Uterine smooth muscle cell (primary cell): Measurements from ENCODE around the gene STYK1. TPM values are rescaled to one million over a fixed set of nuclear protein-coding genes. Genes with fewer than 3 reads are reported as not detected.

ENCODE experiments used
- total RNA-seq: library from RNA; depleted of rRNA; stranded (reverse); fragments of >200 nt; gene quantifications from 2 replicates; pipeline ENCODE4 v1.2.3, GENCODE V29; 2014

Gene STYK1, protein sequence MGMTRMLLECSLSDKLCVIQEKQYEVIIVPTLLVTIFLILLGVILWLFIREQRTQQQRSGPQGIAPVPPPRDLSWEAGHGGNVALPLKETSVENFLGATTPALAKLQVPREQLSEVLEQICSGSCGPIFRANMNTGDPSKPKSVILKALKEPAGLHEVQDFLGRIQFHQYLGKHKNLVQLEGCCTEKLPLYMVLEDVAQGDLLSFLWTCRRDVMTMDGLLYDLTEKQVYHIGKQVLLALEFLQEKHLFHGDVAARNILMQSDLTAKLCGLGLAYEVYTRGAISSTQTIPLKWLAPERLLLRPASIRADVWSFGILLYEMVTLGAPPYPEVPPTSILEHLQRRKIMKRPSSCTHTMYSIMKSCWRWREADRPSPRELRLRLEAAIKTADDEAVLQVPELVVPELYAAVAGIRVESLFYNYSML
- 0.25 and 0.66 TPM in 2 replicates for total RNA-seq

DNA sequence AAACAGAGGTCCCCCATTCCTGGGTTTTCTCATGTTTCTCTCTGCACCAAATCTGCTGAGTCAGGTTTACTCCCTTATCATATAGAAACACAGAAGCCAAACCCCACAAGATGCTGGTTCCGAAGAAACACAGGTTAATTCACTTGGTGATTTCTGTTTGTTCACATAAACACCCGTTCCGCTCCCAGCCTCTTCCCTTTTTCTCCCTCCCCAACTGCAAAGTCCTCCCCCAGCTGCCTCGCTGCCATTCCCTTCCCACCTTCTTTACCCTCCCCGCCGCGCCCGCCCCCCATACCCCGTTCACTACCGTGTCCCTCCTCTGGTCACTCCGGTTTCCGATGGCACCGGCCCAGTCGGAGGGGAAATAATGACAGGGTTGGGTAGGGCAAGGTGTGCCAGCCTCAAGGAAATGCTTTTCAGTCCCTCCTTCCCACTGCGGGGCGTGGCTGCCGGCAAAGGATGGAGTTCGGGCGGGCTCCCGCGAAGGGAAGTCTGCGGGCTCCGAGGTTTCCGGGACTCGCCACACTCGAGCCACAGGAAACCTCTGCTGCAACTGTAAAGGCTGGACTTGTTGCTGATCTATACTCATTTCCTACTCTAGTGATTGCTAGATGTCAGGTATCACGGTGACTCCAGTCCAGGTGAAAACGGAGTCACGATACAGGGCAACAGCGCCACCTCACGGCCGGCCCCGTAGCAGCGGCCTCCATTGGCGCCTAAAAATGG is at the start of gene STYK1:
Gene STYK1, minus strand, starts transcription at position 394 of the 726 bp plus-strand sequence. CDS start 39,434 bp downstream, outside the sequence.

DNA sequence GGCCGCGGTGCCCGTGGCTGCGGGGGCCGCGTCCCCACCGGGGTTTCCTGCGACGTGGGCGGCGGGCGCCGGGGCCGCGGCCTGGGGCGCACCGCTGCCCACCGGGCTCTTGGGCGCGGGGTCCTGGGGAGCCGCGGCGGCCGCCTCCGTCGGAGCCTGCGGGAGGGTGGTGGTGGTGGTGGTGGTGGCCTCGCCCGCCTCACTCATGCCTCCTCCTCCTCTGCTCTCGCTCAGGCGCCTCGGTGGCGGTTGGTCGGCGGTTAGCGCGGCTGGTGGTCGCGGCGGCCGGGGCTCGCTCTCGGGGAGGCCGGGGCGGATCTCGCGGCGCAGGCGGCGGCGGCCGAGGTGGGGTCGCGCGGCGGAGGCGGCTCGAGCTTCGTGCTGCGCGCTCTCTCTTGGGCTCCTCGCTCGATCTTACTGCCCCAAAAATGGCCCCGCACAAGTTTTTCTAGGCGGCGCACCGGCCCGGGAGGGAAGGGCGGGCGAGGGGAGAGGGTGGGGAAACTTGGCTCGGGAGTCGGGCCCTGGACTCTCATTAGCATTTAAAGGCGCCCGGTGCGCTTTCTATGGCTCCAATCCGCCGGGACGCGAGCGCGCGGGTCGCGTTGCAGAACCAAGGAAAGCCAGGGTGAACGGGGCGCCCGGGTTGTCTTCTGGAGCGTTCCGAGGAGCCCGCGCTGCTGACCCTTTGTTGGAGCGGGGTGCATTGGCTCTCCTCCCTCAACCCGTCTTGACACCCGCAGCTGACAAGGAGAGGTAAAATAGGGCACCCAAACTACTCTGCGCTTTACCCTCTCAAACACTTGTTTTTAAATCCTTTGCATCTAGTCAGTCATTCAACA is 49.3 kb upstream of the STYK1 start, which contains the start of gene YBX3:
Gene YBX3, minus strand, starts transcription at position 419 of the 842 bp plus-strand sequence. Its CDS starts 212 bp downstream, at position 207.

DNA sequence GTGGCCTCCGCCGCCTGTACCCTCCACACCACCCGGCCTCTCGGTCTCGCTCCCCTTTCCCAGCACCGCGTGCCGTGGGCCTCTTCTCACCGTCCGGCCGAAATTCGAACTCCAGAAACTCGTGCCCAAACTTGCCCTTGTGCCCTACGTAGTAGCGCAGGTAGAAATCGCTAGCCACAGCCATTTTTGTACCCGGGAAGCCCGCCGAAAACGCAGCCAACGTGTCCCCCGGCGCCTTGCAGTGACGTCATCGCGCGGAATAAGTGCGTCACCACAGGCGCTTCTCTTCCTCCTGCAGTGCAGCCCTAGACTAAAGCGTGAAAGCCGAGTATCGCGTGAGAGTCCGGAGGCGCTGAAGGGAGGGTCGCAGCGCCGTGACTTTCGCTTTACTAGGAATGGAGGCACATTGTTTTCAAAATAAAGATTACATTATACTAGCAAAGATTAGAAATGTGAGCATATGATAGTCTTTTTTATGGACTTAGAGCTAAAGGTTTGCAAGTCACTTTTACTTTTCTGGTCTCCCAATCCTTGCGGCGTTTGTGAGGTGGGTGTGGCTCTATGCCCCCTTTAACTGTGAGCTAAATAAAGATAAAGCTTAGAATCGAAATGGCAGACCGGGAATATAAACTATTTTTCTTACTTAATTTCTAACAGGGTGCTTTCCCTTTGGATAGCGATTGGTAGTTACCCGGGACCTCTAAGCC is 60.4 kb downstream of the STYK1 start, which contains the start of gene MAGOHB:
Gene MAGOHB, minus strand, starts transcription at position 261 of the 707 bp plus-strand sequence. Its CDS starts 77 bp downstream, at position 184.

Other genes starting within 250 kb of the STYK1 start
- not detected in 2 replicates for gene KLRC2, start 238.0 kb downstream of the STYK1 start, total RNA-seq
- not detected in 2 replicates for gene KLRC1, start 220.7 kb downstream of the STYK1 start, total RNA-seq
- gene EIF2S3B, start 168.2 kb downstream of the STYK1 start, total RNA-seq: 1.2 and 12.6 TPM in 2 replicates
- gene MAGOHB, start 60.4 kb downstream of the STYK1 start, total RNA-seq: 16.6 and 29.0 TPM in 2 replicates
- gene YBX3, start 49.3 kb upstream of the STYK1 start, total RNA-seq: 60.9 and 81.4 TPM in 2 replicates
- not detected in 2 replicates for gene TAS2R7, start 128.6 kb upstream of the STYK1 start, total RNA-seq
- gene TAS2R8, start 133.2 kb upstream of the STYK1 start, total RNA-seq: not detected in 2 replicates
- gene TAS2R9, start 136.1 kb upstream of the STYK1 start, total RNA-seq: 0.12 TPM in 1 of 2 replicates, not detected in the other
- gene TAS2R10, start 152.3 kb upstream of the STYK1 start, total RNA-seq: 0.44 and 0.50 TPM in 2 replicates
- gene PRR4, start 175.4 kb upstream of the STYK1 start, total RNA-seq: 1.1 and 1.4 TPM in 2 replicates
- gene PRH1, start 210.2 kb upstream of the STYK1 start, total RNA-seq: 21.8 and 27.1 TPM in 2 replicates
- gene TAS2R13, start 235.5 kb upstream of the STYK1 start, total RNA-seq: 1.5 and 2.3 TPM in 2 replicates